Ramos (cell line): ENCODE results near the gene GPR78.
"Not testable (repeated sequence)": the region's sequence is repeated elsewhere in the genome, so short reads cannot be mapped to it uniquely, and the experiment has no call there.

Source experiments
- in situ Hi-C: fragments of 300-500 bp; cut with MboI; formaldehyde crosslinking; loops from one replicate; pipeline ENCODE4 v1.14.3; 2022; ENCODE audit warnings: low sequenced_read_pairs; ENCODE audit not compliant: unreplicated experiment

Gene GPR78

GRCh38 chr4:8559524-8560264 is 20.5 kb upstream of the GPR78 start:
- in situ Hi-C loops, result no loop called here

GRCh38 chr4:8560265-8561047 is 19.7 kb upstream of the GPR78 start:
- in situ Hi-C loops, result no loop called here

DNA sequence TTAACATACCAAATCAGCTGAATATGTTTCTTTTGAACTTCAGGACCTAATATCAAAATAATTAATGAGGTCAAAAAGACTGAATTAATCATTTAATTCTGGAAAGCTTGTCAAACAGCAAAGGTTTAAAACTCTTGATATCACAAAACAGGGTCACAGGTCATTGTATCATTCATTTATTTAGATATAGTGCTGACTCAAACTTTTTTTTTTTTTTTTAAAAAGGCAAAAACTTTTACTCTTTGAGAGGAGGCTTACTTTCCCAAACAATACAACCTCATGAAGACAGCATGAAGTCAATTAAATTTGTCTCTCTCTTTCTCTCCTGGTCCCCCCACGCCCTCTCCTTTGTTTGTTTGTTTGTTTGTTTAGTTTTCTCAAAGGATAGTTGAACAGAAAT is 15.6 kb upstream of the GPR78 start:
- in situ Hi-C loops, result no loop called here

- in situ Hi-C loops, result no loop called here
Measured at GRCh38 chr4:8568068-8568668, 12.0 kb upstream of the GPR78 start.

GRCh38 chr4:8570201-8570600 is 10.0 kb upstream of the GPR78 start:
- in situ Hi-C loops, result no loop called here

- in situ Hi-C loops, result no loop called here
Measured at GRCh38 chr4:8571702-8572685, 8.2 kb upstream of the GPR78 start.

GRCh38 chr4:8573266-8573665 is 6.9 kb upstream of the GPR78 start:
- in situ Hi-C loops, result no loop called here

DNA sequence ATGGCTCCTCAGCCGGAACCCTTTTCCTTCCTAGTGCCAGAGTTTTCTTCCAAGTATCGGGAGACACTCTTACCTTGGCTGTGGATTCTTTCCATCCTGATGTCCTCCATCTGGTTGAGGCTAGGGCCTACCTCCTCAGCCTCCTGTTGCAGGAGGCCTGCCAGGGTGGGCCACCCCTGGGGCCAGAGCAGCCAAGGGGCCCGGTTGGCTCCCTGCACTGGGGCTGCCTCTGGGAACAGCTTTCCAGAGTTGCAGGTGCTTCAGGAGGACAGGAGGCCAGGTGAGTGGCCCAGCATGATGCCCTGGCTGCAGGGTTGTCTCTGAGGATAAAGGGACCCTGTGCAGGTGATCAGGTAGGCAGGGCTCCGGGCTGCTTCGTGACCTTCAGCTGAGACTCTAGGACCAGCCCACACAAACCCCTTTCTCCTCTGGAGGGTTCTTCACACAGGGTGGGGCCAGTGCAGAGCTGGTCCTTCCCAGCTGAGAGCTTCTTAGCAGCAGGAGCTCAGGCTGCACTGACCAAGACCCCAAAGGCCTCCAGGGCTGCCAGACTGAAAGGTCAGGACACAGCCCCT is 5.3 kb upstream of the GPR78 start:
- in situ Hi-C loops, result no loop called here

- in situ Hi-C loops, result no loop called here
Measured at GRCh38 chr4:8575457-8575856, 4.7 kb upstream of the GPR78 start.

- in situ Hi-C loops, result not testable (repeated sequence)
Measured at GRCh38 chr4:8576591-8576990, 3.6 kb upstream of the GPR78 start.

- in situ Hi-C loops, result no loop called here
Measured at GRCh38 chr4:8577046-8577445, 3.1 kb upstream of the GPR78 start.

GRCh38 chr4:8577972-8578371 is 2.2 kb upstream of the GPR78 start:
- in situ Hi-C loops, result no loop called here

DNA sequence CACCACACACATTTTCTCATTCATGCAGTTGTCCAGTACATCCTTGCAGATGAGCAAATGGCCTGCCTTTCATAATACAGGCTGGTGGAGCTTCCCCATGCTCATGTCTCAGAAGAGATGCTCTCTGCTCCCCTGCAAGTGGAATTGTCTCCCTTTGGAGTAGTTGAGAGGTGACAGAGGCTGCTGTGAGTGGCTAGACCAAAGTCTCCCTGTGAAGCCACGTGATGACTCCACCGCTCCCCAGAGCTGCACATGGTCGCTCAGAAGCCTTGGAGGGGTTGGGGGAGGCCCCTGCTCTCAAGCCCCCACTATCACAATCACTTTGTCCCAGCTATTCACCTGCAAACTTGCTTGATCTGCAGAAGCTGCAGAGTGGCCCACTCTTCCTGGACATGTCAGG is 1.5 kb upstream of the GPR78 start:
- in situ Hi-C loops, result no loop called here

DNA sequence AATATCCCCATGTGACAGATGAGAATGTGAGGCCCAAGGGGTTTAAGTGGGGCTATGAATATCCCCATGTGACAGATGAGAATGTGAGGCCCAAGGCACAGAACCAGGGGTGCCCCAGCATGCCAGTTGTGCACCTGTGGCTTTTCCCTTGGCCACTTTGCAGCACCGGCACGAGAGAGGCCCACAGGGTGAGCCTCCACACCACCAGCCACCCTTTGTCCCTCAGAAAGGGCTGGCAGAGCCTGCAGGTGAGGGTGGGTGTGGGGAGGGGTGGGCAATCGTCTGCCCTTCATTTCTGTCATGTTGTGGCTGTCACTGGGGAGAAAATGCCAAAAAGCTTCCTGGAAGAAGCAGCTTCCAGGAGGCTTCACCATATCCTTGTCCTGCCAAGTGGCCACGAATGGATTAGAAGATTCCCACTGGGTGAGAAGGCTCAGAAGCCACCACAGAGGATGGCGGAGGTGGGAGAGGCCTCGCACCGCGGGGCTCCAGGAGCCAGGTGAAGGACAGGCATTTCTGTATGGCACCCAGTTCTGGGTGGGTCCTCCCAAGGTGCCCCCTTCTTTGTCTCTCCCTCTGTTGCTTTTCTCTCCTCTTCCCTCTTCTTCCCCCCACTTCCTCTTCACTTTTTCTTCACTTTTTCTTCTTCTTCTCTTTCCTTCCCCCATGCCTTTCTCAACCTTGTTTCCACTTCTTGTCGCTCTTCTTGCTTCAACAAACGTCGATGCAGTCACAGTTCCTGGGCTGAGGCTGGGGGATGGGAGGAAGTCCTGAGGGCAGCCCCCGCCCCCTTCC is 469 bp upstream of the GPR78 start:
- in situ Hi-C loops, result no loop called here

DNA sequence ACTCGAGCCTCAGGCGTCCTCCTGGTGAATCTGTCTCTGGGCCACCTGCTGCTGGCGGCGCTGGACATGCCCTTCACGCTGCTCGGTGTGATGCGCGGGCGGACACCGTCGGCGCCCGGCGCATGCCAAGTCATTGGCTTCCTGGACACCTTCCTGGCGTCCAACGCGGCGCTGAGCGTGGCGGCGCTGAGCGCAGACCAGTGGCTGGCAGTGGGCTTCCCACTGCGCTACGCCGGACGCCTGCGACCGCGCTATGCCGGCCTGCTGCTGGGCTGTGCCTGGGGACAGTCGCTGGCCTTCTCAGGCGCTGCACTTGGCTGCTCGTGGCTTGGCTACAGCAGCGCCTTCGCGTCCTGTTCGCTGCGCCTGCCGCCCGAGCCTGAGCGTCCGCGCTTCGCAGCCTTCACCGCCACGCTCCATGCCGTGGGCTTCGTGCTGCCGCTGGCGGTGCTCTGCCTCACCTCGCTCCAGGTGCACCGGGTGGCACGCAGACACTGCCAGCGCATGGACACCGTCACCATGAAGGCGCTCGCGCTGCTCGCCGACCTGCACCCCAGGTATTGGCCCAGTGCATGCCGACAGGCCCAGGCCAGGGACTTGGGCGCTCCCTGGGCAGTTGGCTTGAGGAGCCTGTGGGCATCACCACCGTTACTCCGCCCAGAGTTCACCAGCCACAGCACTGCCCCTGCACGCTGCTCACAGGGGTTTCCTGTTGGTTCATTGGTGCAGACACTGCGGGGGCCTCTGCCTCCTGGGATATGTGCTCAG is 1.1 kb downstream of the GPR78 start:
- in situ Hi-C loops, result no loop called here

DNA sequence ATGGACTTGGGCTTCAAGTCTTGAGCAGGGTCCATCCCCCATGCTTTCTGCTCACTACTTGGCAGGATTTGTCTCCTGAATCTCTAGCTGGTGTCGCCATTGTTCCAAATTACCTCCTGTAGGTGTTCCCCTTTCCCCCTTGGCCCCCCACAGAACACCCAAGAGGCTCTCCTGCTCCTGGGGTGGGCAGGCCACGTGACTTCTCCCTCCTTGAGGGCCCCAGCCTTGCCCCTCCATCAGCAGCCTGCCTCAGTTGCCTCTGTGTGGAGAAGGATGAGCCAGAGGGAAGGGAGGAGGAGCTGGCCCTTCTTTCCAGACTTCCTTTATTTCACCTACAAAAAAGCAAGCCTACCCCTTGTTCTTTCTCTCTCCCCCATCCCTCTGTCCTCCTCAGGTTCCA is 1.8 kb downstream of the GPR78 start:
- in situ Hi-C loops, result no loop called here

- in situ Hi-C loops, result no loop called here
Measured at GRCh38 chr4:8582436-8582835, 2.2 kb downstream of the GPR78 start.

DNA sequence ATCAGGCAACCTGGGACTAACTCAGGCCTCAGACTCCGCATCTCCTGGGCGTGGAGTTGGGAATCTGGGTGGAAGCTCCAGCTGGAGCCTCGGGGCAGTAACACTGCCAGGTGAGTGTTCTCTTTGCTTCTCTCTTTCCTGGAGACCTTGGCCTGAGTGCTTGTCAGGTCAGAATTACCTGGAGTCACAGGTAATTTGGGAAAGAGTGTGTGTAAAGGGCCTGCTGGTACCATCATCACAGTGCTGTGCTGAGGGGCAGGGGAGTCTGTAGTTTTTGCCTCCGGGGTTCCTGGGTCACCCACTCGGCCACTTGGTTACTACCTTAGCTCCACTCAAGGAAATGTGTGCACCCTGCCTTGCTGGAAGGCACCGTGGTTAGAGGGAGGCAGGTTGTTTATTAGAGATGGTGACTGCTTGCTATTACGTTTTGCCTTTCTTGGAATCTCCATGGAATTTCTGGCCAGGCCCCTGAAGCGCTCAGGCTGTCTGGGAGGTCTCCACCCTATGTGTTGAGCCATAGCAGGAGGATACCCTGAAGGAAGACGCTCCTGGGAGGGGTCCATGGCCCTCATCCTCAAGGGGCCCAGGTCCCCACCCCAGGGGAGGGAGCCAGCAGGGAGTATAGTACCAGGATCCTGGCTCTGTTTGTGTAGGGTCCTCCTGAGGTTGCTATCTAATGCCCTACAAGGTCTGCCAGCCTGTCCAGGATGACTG is 2.9 kb downstream of the GPR78 start:
- in situ Hi-C loops, result no loop called here
